Natural killer cell (primary cell): ENCODE data around the gene EFCAB5. TPM values are rescaled to one million over a fixed set of nuclear protein-coding genes. Genes with fewer than 3 reads are reported as not detected.
A peak's percentile ranks its signal among the peaks of the same experiment; 100 is the strongest.

Experiments used
- ATAC-seq, 3 donors: fragments of 150-1000 bp in 2 of 3; fragments of 200-7000 bp in 1 of 3; cut with Tn5 transposase; 1 replicate in 1 of 3; 2 replicates in 2 of 3; pipeline ENCODE4 v1.10.0; 2021; ENCODE audit warnings: mild to moderate bottlenecking in 2 of 3, moderate library complexity in 2 of 3
- DNase-seq, 2 donors: peaks; one replicate each; pipeline versions ENCODE4 v3.0.0 to v3.0.0-alpha.2; 2013 to 2021; ENCODE audit warnings: mixed read lengths in 1 of 2
- H3K27ac ChIP-seq: one replicate; pipeline ENCODE4 v1.5.1; 2013; ENCODE audit warnings: mild to moderate bottlenecking, low read length
- H3K27me3 ChIP-seq: one replicate; pipeline ENCODE4 v1.6.1; 2013; ENCODE audit warnings: low read length; ENCODE audit not compliant: control insufficient read depth, insufficient read depth
- H3K36me3 ChIP-seq: one replicate; pipeline ENCODE4 v1.6.1; 2013; ENCODE audit warnings: low read length; ENCODE audit not compliant: control insufficient read depth, insufficient read depth
- H3K4me1 ChIP-seq: one replicate; pipeline ENCODE4 v1.6.1; 2013; ENCODE audit warnings: low read length; ENCODE audit not compliant: control insufficient read depth, insufficient read depth
- H3K4me3 ChIP-seq: one replicate; pipeline ENCODE4 v1.5.1; 2013; ENCODE audit warnings: low read length
- H3K9me3 ChIP-seq: one replicate; pipeline ENCODE4 v1.6.1; 2013; ENCODE audit warnings: low read length; ENCODE audit not compliant: control insufficient read depth, insufficient read depth
- H3K27ac Mint-ChIP-seq, 2 donors: one replicate each; pipeline ENCODE4 v1.8.0; 2022; ENCODE audit warnings: mild to moderate bottlenecking in 2 of 2, mixed read lengths in 2 of 2, moderate library complexity in 1 of 2
- H3K27me3 Mint-ChIP-seq, 2 donors: one replicate each; pipeline ENCODE4 v1.8.0; 2022; ENCODE audit warnings: low read depth in 2 of 2, mixed read lengths in 2 of 2
- H3K36me3 Mint-ChIP-seq: one replicate; pipeline ENCODE4 v1.8.0; 2022; ENCODE audit warnings: mixed read lengths
- H3K4me1 Mint-ChIP-seq, 2 donors: one replicate each; pipeline ENCODE4 v1.8.0; 2022; ENCODE audit warnings: mixed read lengths in 2 of 2
- H3K4me3 Mint-ChIP-seq: one replicate; pipeline ENCODE4 v1.8.0; 2022; ENCODE audit warnings: mild to moderate bottlenecking, moderate library complexity, mixed read lengths
- H3K9me3 Mint-ChIP-seq, 2 donors: one replicate each; pipeline ENCODE4 v1.8.0; 2022; ENCODE audit warnings: mixed read lengths in 2 of 2
- CTCF ChIP-seq: fragments of 200-600 bp; IDR thresholded peaks from one replicate; pipeline ENCODE4 v1.8.0; 2022; ENCODE audit warnings: antibody characterized with exemption
- WGBS: methylation state at CpG from one replicate; pipeline ENCODE4 v1.1.7; 2013; ENCODE audit warnings: missing lambda C conversion rate; ENCODE audit not compliant: insufficient coverage; 5-methylcytosine and 5-hydroxymethylcytosine counted together
- intact Hi-C: fragments of 100-400 bp; cut with micrococcal nuclease; formaldehyde crosslinking; loops from one replicate; pipeline ENCODE4 v1.14.2; 2022
- total RNA-seq, 4 donors: library from RNA; stranded (reverse); fragments of 120-200 nt in 1 of 4; gene quantifications; one replicate each; pipeline versions ENCODE4 v1.2.3 to v1.2.4, GENCODE V29; 2013 to 2022

EFCAB5 gene
- total RNA-seq, 3 donors from 2014 or later (not counting 1 experiment from before 2014, with no cell fraction given), result 0.56 to 1.9 (median 0.58) TPM

GRCh38 chr17:29927546-29927945 lies 13.9 kb upstream of the EFCAB5 start:
- H3K27ac ChIP-seq, result no peak overlapping the region
- H3K9me3 ChIP-seq, result no peaks in the 10 kb centered on the region
- no peaks in the 10 kb centered on the region for H3K27me3 Mint-ChIP-seq
- intact Hi-C loops, result no loop called here
- H3K4me1 ChIP-seq, result peaks cover 17% of the 10 kb centered on the region
- H3K9me3 Mint-ChIP-seq, result no peaks in the 10 kb centered on the region
- TF ChIP-seq CTCF, result no peak
- DNase-seq (no peak), ATAC-seq (no peak)
- peak overlapping the region; percentile 32 for H3K4me3 Mint-ChIP-seq
- no peak overlapping the region for H3K4me3 ChIP-seq
- peaks cover 2% of the 10 kb centered on the region for H3K36me3 ChIP-seq
- 57% methylated on average over 1 of the region's 1 CpG for WGBS
- H3K36me3 Mint-ChIP-seq, result no peaks in the 10 kb centered on the region
- H3K4me1 Mint-ChIP-seq, result peaks cover 24 to 33% of the 10 kb centered on the region in 2 donors
- no peaks in the 10 kb centered on the region for H3K27me3 ChIP-seq
- no peak overlapping the region for H3K27ac Mint-ChIP-seq

- H3K27ac Mint-ChIP-seq, result no peak overlapping the region
- DNase-seq, result peak in 1 of 2 donors; percentile 55
- Histone ChIP-seq H3K36me3 (peaks cover 2% of the 10 kb centered on the region), H3K27me3 (no peaks in the 10 kb centered on the region), H3K27ac (peak overlapping the region; percentile 90), H3K4me1 (peaks cover 17% of the 10 kb centered on the region), H3K4me3 (peak overlapping the region; percentile 95), H3K9me3 (no peaks in the 10 kb centered on the region)
- H3K9me3 Mint-ChIP-seq, result no peaks in the 10 kb centered on the region
- H3K27me3 Mint-ChIP-seq, result no peaks in the 10 kb centered on the region
- no peak for ATAC-seq
- WGBS, result 3% methylated on average over 13 of the region's 13 CpGs
- intact Hi-C loops, result no loop called here
- peaks cover 24 to 33% of the 10 kb centered on the region in 2 donors for H3K4me1 Mint-ChIP-seq
- no peaks in the 10 kb centered on the region for H3K36me3 Mint-ChIP-seq
- TF ChIP-seq CTCF, result no peak
- no peak overlapping the region for H3K4me3 Mint-ChIP-seq
Observed at GRCh38 chr17:29929006-29929532, 12.4 kb upstream of the EFCAB5 start.

- Histone ChIP-seq H3K27me3 (no peaks in the 10 kb centered on the region), H3K4me3 (peak within 1 kb of the TSS; percentile 95), H3K27ac (peak within 1 kb of the TSS; percentile 90), H3K9me3 (no peaks in the 10 kb centered on the region), H3K4me1 (peaks cover 17% of the 10 kb centered on the region), H3K36me3 (peaks cover 2% of the 10 kb centered on the region)
- intact Hi-C loops, result loop anchor here (2.0 to 5.0 kb wide), 2 partner anchors 62 to 291 kb away; no protein-coding TSS in a partner anchor
- Mint-ChIP-seq H3K9me3 (no peaks in the 10 kb centered on the region), H3K36me3 (no peaks in the 10 kb centered on the region), H3K27me3 (no peaks in the 10 kb centered on the region), H3K27ac (no peak within 1 kb of the TSS), H3K4me3 (no peak within 1 kb of the TSS), H3K4me1 (peaks cover 24 to 33% of the 10 kb centered on the region in 2 donors)
- no peak for TF ChIP-seq CTCF
- ATAC-seq, result peak; percentile 72 to 86 (median 82)
- DNase-seq, result peak; percentile 81 to 95
- WGBS, result under 1% methylated on average over 71 of the region's 71 CpGs
Observed at GRCh38 chr17:29929533-29930408, 11.7 kb upstream of the EFCAB5 start, which contains the start of gene SSH2. Gene SSH2 (minus strand): TSS chr17:29930228. CDS start chr17:29930000, 228 bp downstream.
